Measurements from ENCODE around the gene S100PBP.
"Not testable (repeated sequence)": the region's sequence is repeated elsewhere in the genome, so short reads cannot be mapped to it uniquely, and the experiment has no call there.

The S100PBP gene

DNA sequence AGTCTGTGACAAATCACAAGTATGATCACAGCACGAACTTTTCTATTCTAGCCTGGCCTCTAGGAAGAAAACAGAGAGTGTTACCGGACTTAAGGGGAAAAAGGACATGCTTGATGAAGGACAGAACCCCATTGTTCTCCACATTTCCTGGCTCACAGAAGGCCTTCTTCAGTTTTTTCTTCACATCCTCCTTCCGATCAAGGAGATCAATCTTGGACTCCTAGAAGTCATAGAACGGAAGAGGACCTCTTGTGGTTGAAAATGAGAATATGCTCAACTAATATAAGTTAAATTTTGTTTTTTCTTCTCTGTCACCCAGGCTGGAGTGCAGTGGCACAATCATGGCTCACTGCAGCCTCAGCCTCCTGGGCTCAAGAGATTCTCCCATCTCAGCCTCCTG, 30.6 kb upstream of the S100PBP start:
- DNase-seq (ENCODE audit: low spot score) = no peak

DNA sequence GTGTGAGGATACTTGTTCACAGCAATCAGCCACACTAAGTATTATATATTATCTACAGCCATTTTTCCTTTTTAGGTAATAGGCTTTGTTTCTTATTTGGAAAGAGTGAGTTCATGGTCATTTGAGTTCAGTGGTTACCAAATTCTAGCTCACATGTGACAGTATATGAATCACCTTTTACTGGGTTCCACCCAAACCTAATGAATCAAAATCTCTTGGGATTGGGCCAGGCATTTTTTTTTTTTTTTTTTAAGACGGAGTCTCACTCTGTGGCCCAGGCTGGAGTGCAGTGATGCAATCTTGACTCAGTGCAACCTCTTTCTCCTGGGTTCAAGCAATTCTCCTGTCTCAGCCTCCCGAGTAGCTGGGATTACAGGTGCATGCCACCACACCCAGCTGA, 28.1 kb upstream of the S100PBP start:
- not testable (repeated sequence) for DNase-seq (ENCODE audit: low spot score)

DNA sequence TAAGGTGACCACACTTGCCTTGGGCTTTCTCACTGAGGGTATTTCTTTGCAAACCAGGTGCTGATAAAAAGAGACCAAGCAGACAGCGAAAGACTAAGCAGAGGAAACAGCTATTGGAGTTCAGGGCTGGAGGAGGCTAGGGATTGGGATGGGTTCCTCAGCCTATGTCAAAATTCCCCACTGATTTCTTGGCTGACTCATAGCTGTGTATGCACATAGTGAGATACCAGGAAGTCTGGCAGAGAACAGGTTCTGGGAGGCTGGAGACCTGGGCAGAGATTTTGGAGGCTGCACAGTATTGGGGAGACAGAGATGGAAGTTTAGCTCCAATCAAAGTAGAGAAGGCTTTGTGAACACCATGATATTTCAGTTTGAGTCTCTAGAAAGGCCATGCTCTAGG, 25.6 kb upstream of the S100PBP start:
- no peak for DNase-seq (ENCODE audit: low spot score)

DNA sequence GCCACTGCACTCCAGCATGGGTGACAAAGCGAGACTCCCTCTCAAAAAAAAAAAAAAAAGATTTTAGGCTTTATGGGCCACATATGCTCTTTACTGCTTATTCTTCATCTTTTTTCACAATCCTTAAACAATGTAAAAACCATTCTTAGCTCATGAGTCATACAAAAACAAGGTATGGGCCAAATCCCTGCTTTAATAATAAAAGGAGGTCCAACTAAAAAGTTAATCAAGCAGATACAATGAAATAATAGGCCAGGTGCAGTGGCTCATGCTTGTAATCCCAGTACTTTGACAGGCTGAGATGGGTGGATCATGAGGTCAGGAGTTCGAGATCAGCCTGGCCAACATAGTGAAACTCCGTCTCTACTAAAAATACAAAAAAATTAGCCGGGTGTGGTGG, 21.7 kb upstream of the S100PBP start:
- DNase-seq (ENCODE audit: low spot score) = not testable (repeated sequence)

DNA sequence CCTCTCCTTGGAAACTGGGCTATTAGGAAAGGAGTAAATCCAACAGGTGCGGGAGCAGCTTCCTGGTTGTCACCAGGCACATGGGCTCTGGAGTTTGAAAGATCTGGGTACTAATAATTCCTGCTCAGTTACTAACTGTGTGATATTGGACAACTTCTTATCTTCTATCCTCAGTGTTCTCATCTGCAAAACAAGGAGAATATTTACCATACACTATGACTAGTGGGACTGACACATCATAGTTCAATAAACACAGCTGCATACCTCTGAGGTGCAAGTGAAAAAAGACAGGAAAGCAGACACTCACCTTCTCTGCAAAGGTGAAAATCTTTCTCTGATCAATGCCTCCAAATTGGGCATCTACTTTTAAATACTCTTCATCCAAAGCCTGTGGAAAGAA, 20.0 kb upstream of the S100PBP start:
- DNase-seq (ENCODE audit: low spot score) = no peak

DNA sequence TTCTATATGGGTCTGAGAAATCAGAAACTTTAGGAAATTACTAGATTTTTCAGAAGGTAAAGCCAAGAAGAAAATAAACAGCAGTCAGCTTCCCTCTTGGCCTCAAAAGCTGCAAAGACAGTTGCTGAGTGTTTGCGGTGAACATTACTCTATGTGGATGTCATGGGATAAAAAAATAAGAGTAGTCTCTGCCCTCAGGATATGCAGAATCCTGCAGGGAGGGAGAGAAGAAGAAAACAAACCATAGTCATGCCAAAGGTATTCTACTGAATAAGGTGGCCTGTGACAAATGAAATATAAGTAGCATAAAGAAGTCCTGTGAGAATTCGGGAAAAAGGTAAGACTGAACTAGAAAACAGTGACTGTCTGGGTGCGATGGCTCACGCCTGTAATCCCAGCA, 19.3 kb upstream of the S100PBP start:
- no peak for DNase-seq (ENCODE audit: low spot score)

DNA sequence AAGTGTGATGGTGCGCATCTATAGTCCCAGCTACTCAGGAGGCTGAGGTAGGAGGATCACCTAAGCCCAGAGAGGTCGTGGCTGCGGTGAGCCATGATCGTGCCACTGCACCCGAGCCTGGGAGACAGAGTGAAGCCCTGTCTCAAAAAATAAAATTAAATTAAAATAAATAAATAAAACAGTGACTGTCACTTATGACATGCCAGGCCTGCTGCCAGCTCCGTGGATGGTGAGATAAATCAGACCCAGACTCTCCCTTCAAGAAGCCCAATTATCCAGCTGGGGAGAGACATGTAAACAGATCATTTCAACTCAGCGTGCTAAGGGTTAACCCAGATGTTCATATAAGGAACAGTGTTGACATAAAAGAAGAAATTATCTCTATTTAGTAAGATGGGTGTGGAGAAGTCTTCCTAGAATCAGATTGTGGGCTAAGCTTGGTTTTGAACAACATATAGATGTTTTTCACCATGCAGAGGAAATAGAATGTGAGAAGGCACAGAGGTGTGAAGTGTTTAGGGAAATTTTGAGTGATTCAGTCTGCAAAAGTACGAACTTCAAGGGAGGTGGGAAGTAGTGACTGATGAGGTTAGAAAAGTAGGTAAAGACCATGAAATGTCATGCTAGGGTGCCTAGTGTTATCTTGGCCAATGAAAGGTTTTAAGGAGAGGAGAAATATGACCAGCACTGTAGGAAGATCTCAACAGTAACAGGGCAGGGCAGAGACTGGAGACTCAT, 18.6 kb upstream of the S100PBP start:
- DNase-seq (ENCODE audit: low spot score) = no peak

DNA sequence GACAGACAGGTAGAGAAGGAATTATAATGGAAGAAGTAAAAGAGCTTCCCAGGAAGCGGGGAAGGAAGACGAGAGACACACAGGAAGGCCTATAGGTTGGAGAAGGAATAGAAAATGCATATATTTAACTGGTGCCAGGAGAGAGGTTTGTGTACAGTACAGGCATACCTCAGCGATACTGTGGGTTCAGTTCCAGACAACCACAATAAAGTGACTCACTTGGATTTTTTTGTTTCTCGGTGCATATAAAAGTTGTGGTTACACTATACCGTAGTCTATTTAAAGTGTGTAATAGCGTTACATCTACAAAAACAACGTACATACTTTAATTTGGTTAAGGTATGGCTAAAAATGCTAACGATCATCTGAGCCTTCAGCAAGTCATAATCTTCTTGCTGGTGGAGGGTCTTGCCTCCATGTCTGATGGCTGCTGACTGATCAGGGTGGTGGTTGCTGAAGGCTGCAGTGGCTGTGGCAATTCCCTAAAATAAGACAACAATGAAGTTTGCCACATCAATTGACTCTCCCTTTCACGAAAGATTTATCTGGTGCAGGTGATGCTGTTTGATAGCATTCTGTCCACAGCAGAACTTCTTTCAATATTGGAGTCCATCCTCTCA, 16.2 kb upstream of the S100PBP start:
- DNase-seq (ENCODE audit: low spot score) = no peak

DNA sequence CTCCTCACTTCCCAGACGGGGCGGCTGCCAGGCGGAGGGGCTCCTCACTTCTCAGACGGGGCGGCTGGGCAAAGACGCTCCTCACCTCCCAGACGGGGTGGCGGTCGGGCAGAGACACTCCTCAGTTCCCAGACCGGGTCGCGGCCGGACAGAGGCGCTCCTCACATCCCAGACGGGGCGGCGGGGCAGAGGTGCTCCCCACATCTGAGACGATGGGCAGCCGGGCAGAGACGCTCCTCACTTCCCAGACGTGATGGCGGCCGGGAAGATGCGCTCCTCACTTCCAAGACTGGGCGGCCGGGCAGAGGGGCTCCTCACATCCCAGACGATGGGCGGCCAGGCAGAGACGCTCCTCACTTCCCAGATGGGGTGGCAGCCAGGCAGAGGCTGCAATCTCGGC, 13.0 kb upstream of the S100PBP start:
- DNase-seq (ENCODE audit: low spot score) = not testable (repeated sequence)

DNA sequence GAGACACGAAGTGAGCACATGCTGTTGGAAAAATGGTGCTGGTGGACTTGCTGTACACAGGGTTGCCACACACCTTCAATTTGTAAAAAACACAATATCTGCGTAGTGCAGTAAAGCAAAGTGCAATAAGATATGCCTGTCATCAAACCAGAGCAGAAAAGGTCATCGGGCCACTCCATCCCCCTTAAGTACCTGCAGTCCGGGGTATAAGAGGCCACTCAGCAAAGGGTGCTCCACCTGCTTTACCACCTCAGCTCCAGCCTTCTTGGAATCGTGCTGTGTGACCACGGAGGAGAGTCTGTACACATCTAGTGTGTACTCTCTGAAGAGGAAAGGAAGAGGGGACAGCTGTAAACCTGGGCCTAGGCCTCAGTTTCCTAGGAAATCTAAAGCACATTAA, 11.2 kb upstream of the S100PBP start:
- no peak for DNase-seq (ENCODE audit: low spot score)

DNA sequence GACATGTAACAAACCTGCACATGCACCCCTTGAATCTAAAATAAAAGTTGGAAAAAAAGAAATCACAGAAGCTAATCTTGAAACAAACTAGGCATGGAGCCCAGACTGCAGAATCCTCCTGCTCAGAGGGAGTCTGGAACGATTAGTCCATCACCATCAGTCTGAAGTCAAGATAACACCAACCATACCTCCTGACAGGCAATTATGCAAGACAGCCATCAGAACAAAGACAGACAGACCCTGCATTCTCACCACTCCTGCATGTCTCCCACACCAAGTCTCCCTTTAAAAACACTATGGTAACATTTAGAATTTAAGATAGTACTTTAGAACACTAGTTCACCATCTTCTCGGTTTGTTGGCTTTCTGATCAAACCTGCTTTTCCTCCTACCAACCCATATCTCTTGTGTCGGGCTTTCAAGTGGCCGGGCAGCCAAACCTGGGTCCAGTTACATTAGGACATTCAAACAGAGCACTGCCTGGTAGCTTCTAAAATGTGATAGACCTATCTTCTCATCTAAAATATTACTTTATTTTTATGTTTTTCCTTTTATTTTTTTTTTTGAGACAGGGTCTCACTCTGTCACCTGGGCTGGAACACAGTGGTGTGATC, 10.4 kb upstream of the S100PBP start:
- DNase-seq (ENCODE audit: low spot score) = no peak

DNA sequence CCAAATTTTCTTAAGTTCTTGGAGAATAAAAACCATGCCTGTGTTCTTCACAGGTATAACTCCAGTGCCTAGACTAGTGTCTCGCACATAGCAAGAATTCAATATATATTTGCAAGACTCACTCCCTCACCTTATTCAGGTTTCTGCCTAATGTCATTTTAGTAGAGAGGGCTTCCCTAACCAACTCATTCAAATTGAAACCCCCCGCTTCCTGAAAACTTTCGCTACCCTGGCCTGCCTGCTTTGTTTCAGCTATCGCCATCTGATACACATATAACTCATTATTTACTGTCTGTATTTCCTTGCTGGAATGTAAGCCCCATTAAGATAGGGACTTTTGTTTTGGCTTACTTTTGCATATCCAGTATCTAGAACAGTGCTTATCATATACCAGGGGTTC, 8.9 kb upstream of the S100PBP start:
- no peak for DNase-seq (ENCODE audit: low spot score)

DNA sequence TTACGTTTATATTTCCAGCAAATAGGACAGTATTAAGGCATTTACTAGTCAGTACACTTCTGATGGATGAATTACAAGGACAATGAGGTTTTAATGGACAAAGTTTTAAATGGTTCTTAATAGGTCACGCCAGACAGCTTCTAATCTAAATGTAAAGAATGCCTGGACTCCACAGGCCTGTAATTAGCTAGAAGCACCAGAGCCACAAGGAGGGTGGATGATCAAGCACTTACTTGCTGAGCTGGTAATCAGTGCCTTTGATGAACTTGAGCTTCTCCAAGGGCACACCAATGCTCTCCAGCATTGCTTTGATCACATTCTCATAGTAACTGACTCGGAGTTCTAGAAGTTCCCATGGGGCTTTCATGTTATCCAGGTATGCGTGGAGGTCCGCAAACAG, 7.1 kb upstream of the S100PBP start:
- DNase-seq (ENCODE audit: low spot score) = no peak

DNA sequence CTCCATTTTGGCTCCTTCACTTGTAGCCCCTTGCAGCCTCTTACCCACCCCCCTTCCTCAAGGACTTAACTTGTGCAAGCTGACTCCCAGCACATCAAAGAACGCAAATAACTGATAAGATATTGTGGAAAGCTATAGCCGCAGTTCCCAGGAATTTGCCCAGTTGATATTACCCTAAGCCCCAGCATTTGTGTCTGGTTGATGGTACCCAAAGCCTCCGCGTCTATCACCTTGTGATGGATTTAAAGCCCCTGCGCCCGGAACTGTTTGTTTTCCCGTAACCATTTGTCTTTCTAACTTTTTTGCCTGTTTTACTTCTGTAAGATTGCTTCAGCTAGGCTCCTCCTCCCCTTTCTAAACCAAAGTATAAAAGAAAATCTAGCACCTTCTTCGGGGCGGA, 6.2 kb upstream of the S100PBP start:
- no peak for DNase-seq (ENCODE audit: low spot score)

DNA sequence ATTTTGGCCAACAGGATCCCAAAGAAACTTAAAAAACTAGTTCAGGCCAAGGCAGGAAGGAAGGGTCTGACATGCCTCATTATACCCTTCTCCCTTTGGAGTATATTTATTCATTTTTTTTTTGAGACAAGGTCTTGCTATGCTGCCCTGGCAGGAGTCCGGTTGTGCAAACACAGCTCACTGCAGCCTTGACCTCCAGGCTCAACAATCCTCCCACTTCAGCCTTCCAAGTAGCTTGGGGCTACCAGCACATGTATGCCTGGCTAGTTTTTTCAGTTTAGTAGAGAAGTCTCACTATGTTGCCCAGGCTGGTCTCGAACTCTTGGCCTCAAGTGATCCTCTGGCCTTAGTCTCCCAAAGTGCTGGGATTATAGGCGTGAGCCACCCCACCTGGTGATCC, 5.5 kb upstream of the S100PBP start:
- no peak for DNase-seq (ENCODE audit: low spot score)

DNA sequence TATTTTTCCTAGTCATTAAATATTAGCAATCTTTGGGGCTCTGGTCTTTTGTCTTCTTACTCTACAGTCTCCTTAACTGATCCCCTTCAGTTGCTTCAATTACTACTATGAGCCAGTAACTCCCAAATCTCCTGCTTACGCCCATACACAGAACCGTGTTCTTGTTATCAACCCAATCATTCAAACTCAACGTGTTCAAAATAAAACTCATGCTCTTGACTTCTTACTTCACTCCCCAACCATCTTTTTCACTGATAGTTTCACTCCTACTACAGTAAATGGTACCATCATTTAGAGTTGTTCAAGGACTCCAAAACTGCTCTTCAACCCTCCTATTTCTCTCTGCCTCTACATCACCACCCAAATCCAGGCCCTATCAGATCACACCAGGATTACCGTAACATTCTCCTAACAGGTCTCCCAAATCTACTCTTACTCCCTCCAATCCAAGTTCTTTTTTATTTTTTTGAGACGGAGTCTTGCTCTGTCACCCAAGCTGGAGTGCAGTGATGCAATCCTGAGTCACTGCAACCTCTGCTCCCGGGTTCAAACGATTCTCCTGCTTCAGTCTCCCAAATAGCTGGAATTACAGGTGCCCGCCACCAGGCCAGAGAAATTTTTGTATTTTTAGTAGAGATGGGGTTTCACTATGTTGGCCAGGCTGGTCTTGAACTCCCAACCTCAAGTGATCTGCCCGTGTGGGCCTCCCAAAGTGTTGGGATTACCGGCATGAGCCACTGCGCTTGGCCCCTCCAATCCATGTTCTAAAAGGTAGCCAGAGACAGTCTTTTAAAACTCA, 3.3 kb upstream of the S100PBP start:
- DNase-seq (ENCODE audit: low spot score) = no peak

DNA sequence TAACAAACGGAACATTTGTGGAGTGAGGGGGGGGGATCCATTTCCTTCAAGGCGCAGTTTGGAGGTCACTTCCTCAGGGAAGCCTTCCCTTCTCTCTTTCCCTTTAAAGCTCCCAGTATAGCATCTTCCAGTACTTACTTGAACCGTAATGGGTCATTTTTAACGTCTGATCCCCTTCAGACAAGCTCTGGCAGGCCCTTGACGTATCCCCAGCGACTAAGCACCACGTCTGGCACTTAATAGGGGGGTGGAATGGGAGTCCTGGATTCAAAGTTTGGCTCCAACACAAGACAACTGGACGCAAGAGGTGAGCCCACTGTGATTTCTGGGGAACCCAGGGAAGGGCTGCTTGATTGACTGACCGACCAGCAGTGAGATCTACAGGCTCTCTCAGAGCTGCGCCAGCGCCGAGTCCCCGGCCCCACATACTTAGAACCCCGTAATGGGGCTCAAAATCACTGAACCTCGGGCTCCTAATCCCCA, 736 bp upstream of the S100PBP start:
- DNase-seq (ENCODE audit: low spot score) = no peak

DNA sequence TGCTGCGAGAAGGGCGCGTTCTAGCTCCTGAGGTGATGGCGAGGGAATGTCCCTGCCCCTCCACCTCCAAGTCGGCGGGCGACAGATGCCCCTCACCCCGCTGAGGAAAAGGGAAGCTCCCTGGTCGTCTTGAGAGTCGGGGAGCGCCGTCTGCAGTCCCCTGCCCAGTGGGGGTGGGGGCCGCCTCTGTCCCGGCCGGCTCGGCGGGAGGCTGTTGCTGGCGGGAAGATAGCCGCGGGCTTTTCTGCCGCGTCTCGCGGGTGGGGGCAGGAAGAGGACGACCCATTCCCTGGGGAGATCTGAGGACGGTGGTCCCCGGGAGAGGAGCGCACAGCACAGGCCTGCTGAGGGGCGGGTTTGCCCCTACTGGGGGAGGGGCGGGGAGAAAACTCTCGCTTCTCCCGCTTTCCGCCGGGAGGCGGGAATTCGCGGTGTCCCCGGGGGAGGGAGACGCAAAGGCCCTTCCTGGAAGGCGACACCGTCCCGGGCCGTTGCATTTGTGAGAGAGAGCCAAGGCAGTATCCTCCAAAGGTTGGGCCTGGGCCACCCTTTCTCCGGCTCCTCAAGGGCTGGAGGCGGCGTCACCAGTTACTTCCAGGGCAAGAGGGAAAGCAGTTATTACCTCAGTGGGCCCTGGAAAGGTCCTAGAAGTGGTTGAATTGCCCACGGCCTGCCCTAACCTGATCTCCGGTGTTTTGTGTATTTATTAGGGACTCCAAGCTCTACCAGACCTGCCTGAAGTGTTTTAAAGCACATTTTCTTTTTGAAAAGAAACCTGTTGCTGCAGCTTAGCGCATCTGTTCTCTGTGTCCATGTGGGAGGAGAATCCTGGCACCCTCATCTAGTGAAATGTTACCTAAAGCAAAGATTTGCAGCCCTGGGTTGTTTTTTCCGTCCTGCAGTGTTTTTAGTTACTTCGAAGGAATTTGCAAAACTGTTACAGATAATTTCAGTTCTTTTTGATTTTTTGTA, 648 bp downstream of the S100PBP start:
- peak; percentile 75 for DNase-seq (ENCODE audit: low spot score)

DNA sequence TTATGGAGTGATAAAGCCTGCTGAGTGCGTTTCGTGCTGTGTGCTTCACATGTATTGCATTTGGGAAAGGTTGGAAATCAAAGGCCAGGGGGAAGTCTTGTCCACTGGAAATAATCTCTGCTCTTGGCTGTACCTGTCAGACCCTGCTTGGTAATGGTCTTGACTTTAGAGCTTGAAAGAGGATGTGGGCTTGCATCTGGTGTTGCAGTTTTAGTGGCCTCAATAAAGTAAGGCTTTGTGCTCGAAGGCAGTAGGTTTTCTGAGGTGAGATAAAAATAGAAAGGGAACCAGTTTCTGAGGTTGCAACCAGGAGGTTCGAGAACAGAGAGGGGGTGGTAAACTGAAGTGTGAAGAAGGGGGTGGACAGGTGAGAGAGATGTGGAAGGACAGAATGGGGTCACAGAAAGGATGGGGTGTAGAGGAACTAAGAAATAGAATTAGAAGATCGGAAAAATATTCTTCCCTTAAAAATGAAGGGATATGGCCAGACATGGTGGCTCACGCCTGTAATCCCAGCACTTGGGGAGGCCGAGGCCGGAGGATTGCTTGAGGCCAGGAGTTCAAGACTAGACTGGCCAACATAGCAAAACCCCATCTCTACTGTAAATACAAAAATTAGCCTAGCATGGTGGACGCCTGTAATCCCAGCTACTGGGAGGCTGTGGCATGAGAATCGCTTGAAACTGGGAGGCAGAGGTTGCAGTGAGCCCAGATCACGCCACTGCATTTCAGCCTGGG, 1.5 kb downstream of the S100PBP start:
- DNase-seq (ENCODE audit: low spot score) = no peak

DNA sequence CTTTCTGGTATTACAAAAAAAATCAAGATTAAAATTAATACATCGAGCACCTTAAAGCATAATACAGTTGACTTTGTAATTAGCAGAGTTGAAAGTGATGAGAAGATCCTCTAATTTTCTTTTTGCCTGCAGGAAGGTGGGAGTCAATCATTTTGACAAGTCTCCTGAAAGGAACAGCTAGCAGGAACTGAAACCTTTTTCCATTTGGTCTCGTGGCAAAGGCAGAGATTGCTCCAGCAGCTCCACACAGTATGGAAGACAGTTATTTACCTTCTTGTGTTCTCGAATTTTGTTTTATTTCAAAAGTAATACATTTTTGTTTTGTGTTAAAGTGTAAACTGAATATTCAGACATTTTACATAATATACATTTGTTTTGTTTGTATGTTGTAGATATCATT, 7.7 kb downstream of the S100PBP start:
- no peak for DNase-seq (ENCODE audit: low spot score)

DNA sequence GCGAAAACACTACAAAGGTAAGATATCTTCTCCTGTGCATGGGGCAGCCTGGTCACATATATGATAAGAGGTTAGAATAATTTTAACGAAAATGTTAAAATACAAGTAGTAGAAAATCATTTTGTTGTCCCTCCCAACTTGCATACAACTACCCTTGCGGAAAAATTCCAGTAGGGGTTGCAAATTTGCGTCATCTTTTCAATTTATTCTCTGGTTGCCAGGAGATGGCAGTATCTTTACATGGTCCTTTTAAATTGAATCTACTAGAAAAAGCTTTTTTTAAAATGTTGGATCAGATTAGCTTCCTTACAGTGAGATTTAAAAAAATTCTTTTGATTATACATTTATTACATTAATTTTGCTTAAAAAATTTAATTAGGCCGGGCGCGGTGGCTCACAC, 10.9 kb downstream of the S100PBP start:
- peak; percentile 45 for DNase-seq (ENCODE audit: low spot score)
